NCI-H2227 (cell line): ENCODE results near the gene RPS6KA5.
"Not testable (repeated sequence)": the region's sequence is repeated elsewhere in the genome, so short reads cannot be mapped to it uniquely, and the experiment has no call there.

Source experiments
- DNase-seq: peaks from one replicate; lab custom pipeline; 2025; ENCODE audit not compliant: unreplicated experiment; lab: John Stamatoyannopoulos, UW

RPS6KA5 gene

DNA sequence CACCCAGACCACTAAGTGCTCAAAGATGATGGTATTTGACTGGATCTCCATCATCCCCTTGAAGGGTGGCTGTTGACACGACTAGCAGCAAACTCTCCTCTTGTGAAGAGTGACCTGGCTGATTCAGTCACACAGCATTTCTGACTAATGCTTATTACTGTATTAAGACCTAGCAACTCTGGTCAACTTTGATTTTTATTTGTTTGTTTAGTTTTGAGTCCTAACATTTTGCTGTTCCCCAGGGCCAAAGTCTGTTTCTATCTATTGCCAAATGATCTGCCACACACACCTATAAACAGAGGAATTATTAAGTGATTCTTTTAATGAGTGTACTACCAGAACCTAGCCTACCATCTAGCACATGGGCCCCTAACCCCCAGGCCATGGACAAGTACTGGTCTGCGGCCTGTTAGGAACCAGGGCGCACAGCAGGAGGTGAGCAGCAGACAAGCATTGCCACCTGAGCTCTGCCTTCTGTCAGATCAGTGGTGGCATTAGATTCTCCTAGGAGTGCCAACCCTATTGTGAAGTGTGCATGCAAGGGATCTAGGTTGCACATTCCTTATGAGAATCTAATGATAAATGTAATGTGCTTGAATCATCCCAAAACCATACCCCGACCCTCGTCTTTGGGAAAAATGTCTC lies 120.0 kb downstream of the RPS6KA5 start:
- no peak for DNase-seq

DNA sequence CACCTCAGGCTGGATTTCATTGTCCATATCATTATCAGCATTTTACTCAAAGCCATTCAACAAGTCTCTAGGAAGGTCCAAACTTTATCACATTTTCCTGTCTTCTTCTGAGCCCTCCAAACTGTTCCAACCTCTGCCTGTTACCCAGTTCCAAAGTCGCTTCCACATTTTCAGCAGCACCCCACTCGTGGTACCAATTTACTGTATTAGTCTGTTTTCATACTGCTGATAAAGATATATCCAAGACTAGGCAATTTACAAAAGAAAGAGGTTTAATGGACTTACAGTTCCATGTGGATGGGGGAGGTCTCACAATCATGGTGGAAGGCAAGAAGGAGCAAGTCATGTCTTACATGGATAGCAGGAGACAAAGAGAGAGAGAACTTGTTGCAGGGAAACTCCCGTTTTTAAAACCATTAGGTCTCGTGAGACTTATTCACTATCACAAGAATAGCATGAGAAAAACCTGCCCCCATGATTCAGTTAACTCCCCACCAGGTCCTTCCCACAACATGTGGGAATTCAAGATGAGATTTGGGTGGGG lies 121.1 kb downstream of the RPS6KA5 start:
- DNase-seq = not testable (repeated sequence)

DNA sequence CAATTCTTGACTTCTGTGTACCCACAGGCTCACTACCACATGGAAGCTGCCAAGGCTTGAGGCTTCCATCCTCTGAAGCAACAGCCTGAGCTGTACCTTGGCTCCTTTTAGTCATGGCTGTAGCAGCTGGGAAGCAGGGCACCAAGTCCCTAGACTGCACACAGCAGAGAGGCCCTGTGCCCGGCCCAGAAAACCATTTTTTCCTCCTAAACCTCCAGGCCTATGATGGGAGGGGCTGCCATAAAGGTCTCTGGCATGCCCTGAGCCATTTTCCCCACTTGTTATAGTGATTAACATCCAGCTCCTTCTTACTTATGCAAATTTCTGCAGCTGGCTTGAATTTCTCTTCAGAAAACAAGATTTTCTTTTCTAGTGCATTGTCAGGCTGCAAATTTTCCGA lies 121.8 kb downstream of the RPS6KA5 start:
- DNase-seq = no peak

DNA sequence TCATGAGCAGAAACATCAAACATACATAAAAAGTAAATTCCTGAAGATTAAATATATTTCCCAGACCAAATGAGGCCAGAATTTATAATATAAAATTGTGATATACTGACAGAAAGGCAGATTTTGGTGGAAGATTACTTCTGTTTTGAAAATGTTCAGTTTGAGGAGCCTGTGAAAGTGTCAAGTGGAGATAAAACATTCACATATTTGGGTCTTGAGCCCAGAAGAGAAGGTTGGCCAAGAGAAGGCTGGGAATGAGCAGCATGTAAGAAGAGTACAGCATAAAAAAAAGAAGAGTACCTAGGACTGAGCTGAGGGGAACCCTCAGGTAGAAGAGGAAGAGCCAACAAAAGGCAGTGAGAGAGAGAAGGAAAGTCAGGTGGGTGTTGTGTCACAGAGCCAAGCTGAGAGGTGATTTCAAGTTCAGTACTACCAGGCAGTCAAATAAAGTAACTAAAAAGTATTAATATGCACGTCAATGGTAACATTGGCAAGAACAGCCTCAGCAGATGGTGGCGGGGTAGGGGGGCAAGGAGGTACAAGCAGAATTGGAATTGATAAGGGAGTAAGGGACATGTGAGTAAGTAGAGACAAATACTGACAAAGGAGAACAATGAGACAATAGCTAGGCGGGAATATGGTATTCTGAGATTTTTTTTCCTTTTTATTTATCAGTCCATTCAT lies 123.5 kb downstream of the RPS6KA5 start:
- no peak for DNase-seq

GRCh38 chr14:90924621-90925340 lies 135.7 kb downstream of the RPS6KA5 start:
- no peak for DNase-seq

- no peak for DNase-seq
These were observed 138.3 kb downstream of the RPS6KA5 start for GRCh38 chr14:90922141-90922540.

DNA sequence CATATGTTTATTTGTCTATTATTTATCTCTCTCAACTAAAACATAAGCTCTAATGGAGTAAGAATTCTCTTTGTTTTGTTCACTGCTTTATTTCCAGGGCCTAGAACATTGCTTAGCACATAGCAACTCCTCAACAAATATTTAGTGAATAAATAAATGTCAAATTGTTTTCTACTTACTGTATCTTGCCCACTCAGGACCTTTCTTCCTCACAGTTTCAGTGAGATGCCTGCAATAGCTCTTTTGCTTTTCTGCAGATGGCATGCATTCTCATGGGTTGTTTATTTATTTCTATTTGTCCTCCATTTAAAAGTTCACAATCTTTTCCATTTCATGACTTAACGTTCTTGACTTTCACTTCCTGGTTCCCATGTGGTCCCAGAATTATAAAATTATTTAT lies 149.3 kb downstream of the RPS6KA5 start:
- DNase-seq = no peak

DNA sequence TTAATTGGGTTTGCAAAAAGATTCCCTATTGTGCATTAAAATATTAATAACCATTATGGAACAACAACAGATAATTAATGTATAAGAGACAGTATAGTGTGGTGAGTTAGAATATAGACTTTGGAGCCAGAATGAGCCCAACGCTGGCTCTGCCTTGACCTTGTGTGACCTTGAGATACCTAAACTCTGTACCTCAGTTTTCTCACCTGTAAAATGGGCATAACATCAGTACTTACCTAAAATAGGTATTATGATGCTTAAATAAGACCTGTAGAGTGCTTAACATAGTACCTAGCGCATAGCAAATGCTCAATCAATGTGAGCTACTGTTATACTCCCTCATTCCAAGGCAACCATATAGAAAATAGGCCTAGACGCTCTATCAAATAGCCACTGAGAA lies 153.3 kb downstream of the RPS6KA5 start:
- DNase-seq = no peak

DNA sequence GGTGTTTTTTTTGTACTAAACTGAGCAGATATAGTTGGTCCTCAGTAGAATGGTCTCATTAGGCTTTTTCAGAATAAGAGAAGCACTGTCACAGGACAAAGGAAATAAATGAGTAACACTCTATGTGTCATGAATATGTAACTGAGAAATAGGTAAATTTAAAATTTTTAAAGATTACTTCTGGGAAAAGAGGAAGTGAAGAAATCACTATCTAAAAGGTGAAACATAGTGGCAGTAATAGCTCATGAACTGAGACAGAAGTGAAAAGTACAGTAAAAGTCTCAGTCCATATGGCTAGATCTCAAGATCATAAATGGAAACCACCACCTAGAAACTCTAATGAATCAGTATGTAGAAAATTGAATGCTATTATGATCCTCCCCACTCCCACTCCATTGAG lies 154.9 kb downstream of the RPS6KA5 start:
- DNase-seq = no peak

DNA sequence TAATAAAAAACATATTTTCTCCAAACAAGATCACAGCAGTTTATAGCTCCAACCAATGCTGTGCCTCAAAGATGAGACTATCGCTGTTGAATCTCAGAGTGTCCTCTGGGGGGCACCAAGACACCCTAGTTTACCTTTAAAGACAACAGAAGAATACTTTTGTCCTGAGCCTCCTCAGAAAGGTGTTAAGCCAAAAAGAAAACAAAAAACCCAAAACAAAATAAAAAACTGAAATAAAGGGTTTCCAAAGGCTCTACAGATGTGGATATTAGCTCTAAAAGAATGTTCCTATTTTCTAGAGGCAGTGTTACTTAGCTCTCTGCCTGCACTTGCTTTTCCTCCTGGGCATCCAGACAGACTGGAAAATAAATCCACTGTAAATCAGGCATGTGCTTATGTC lies 157.3 kb downstream of the RPS6KA5 start:
- peak; percentile 57 for DNase-seq

DNA sequence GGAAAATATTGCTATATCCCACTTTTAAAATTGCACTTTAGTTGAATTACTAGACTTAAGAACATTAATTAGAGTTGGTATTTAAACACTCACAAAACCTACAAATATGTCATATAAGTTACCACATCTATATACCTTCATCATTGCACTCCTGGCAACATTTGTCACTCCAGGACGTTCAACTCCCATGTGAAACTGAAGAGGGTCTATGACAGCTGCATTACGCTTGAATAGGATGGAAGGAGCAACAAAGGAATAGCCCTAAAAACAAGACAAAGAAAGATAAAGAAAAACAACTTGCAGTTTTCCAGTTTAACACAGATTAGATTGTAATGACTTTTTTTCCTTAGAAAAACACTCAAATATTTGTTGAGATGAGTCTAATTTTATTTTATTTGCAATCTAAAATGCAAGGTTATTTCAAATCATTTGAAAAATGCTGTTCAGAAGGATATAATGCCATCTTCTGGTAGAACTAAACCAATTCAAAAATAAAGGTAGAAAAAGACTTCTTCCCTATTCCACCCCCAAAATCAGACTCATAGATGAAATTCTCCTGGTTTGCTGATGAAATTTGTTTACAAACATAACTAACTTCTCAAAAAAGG lies 159.9 kb downstream of the RPS6KA5 start:
- no peak for DNase-seq

- DNase-seq = no peak
These were observed 163.4 kb downstream of the RPS6KA5 start for GRCh38 chr14:90897022-90897421.

DNA sequence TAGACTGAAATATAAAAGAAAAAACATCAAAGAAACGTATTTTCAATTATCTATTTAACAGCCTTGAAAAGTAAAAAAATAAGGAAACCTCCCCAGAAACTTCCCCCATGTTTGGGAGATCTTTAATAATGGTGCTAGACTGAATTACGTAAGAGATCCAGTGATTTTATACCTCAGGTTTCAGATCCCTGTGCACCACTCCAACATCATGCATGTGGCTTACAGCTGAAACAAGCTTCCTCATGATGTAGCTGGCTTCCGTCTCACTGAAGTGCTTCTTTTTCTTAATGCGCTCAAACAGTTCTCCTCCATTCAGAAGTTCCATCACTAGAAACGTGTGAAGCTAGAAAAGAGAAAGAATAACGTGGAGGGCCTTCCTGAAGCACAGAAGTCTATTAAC lies 166.2 kb downstream of the RPS6KA5 start:
- DNase-seq = no peak

DNA sequence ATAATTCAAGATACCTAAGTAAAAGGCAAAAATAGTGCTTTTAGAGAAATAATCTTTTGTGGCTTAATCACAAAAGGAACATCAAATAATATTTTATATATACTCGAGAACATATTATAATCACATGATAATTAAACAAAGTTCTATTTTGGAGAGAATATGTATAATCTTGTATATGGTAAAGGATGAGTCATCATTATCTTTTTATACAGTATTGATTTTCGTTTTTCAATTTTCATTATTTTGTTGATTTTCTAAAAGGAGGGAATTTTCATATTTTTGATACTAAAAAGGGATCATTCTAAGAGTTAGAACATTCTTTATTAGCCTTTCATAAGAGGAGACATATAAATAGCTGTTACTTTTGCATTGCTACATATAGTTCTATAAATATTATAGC lies 166.9 kb downstream of the RPS6KA5 start:
- no peak for DNase-seq

GRCh38 chr14:90892970-90893369 lies 167.5 kb downstream of the RPS6KA5 start:
- no peak for DNase-seq

- DNase-seq = no peak
These were observed 169.1 kb downstream of the RPS6KA5 start for GRCh38 chr14:90891326-90891725.

DNA sequence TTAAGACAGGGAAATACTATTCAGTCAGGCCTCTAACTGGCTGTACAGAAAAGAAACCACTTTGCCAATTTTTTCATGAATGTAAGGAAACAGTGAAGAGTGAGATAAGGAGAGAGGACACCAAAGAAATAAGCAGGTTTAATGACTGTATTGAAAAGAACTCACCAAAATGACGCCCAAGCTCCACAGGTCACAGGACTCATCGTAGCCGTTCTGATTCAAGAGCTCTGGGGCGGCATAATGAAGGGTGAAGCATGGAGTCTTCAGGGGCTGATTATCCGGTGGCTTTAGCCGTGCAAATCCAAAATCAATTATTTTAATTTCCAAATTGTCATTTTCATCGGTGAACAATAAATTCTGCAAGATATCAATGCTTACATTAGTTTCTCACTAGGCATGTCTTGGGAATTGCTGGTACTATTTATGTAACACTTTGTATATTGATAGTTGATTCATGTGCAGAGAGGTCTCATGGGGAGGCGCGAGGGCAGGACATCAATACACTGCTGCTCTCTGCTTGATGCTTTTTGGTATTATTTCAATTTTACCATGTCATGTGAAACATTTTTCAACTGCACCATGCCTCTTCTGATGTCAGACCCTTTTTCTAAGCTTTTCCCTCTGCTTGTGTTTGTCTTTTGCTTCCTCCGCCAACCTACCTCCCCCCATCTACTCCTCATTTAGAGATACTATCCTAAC lies 170.0 kb downstream of the RPS6KA5 start:
- DNase-seq = no peak

- DNase-seq = no peak
These were observed 174.1 kb downstream of the RPS6KA5 start for GRCh38 chr14:90886297-90886815.

DNA sequence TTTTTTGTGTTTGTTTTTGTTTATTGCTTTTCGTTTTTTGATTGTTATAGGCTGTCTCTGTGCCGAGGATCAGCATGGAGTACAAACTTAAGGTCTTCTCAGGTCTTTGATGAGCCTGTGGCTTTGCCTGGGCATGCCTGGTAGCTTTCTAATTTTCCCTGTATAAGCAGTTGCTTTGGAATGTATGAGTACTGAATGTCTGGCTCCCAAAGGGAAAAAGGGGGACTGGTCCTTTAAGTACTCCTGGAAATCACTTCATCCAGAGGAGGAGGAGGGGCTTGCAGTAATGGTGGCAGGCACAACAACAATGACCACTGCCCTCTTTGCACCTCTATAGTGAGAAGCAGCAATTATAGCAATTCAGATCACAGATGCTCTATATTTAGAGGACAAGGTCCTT lies 176.7 kb downstream of the RPS6KA5 start:
- no peak for DNase-seq

GRCh38 chr14:90883197-90883596 lies 177.2 kb downstream of the RPS6KA5 start:
- DNase-seq = no peak

DNA sequence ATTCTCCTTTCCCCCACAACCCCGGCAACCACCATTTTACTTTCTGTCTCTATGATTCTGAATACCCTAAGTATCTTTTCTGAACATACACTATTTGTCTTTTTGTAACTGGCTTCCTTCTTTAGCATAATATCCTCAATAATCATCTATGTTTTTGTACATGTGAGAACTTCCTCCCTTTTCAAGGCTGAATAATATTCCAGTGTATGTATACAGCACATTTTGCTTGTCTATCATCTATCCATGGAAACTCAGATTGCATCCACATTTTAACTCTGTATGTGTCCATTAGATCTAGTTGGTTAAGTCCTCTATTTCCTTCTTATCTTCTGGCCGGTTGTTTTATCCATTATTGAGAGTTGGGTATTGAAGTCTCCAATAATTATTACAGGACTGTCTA lies 180.2 kb downstream of the RPS6KA5 start:
- DNase-seq = no peak
